Stimulated activated CD8-positive, alpha-beta memory T cell treated with anti-CD3 and anti-CD28 coated beads, Interleukin-7, amount 100 ng/mL, for 4 hours (primary cell): ENCODE data around the gene MIER2.

Source experiments
- DNase-seq, 2 donors: peaks; one replicate each; pipeline ENCODE4 v3.0.0-alpha.2; 2020; ENCODE audit warnings: low read depth in 2 of 2

The MIER2 gene

DNA sequence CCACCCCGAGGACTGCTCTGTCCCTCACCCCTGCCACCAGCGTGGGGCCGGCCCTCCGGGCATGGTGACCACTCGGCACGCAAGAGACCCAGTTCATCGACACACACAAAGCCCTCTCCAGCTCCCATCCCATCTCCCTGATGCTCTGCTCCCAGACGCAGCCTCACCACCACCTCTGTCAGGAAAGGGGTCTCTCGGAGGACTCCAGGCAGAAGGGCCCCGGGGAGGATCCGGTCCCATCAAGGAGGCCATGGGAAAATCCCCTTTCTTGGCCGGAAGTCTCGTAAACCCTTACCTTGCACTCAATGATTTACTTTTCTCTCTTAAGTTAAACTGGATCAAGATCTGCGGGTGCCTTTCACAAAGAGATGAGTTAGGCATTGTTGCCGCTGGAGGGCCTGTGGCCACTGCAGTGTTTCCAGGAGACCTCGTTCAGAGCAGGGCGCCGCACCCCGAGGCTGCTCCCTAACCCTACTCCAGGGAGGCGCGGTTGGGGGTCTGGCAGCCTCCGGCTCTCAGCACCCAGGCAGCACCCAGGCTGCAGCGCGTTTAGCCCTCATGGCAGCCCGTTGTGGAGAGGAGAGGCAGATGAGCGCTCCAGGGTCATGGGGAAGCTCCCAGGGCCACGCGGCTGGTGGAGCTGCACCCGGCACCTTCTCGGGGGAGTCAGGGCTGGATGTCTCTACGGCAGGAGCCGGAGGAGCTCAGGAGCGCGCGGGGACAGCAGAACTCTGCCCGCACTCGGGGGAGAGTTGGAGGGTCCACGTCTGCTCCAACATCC is 33.4 kb upstream of the MIER2 start:
- DNase-seq: no peak

DNA sequence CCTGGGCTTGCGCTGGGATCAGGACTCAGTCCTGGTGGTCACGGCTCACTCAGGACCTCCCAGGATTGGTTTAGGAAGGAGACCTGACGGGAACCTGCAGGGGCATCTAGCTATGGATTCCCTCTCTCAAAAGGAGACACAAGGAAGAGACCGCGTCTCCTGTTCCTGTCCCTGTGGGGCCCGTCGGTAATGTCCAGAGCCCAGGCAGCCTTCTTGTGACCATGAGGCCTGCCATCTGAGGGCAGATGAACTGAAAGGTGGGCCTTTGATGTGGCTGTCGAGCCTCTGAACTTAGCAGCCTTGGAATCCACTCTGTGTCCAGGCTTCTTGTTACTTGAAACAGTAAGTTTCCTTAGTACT is 31.5 kb upstream of the MIER2 start:
- no peak for DNase-seq

DNA sequence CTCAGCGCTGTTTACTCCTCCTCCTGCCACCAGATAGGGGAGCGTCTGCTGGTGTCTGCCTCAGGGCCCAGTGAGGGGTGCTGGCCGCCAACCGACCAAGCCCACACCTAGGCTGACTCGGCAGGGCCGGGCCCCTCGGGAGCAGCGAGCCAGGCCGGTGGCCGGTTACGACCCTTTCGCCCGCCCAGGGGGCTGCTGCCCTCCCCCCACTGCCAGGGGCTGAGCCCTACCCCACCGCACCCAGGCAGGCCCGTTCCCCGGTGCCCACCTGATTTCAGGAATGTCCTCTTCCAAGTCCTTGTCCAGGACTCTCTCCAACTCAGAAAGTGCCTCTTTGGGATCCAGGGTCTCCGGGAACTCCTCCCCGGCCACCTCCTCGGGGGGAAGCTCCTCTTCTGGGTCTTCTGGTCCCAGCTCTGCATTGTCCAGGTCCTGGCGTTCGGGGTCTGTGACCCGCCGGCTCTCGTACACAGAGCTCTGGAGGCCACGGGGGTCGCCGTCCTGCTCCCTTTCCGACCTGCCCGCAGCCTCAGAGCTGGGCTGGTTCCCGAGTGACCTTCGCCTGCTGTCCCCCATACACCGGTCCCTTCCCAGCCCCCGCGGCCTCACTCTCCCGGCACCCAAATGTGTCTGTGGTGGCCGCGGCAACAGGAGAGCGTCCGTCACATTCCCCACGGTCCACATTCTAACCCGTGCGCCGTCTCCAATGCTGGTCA is 31.0 kb upstream of the MIER2 start:
- DNase-seq: no peak

DNA sequence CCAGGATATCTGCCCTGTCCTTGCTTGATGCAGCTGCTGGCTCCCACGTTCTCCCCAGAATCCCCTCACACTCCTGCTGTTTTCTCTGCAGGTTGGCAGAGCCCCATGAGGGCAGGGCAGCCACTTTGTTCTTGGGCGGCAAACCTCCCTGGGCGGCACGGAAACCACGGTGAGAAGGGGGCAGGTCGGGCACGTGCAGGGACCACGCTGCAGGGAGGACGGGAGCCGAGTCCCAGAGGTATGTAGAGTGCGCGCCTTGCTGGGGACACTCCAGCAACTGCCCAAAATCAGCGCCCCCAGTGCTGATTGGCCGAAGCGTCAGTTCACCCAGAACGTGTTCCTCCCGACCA is 30.3 kb upstream of the MIER2 start:
- DNase-seq: no peak

DNA sequence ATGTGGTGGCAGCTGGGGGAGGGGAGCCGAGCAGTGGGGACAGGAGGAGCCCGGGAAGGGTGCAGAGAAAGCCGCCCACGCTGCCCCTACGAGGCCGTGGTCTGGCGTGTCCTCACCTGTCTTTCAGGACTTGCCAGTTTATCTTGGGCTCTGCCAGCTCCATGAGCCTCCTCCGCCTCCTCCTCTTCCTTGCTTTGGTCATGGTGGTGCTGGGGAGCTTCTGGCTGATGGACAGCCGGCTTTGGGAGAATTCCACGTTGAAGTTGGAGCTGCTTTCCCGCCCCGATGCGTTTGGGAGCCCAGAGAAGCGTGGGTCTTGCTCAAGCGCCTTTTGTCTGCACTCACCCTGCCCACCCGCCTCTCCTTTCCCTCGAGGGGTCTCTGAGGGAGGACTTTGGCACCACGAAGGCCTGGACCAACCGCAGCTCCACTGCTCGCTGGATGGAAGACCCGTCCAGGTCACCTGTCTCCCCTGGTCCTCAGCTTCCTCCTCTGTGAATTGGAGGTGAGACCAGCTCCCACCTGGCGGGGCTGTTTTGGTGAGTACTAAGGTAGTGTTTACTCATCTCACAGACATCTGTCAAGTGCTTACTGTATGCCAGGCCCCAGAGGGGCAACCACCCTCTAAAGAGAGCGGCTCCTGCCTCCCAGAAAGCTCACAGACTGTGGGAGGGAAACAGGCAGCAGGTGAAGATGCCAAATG is 29.7 kb upstream of the MIER2 start:
- DNase-seq: no peak

DNA sequence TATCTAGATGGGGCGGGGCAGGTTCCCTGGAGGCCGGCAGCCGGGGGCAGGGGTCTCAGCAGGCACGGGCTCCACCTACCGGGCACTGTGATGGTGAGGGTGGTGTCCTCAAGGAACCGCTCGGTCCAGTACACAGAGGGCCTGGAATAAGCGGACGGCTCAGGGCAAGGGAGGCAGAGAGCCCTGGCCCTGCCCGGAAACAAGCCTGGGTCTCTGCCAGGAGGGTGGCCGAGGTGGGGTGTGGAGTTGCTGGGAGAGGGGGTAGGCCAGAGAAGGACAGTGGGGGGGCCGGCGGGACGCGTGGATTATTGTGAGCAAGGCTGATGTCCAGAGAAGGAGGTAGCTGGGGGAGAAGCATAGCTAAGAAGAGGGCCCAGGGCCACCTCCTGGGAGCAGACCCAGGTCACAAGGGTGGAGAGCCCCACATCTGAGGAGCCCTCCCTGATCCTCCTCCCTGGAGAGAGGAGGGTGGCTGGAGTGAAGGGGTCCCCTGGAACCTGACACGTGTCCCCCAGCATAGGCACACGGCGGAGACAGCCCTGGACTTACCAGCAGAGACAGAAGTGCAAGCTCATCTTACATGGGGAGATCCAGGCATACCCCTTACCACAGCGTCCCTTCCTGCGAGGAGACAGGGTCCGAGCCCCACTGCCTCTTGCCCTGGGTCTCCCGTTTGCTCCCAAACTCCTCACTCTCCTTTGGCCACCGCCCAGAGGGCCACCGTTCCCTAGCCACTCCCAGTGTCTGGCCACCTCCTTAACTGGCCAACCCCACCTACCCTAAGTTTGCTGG is 29.0 kb upstream of the MIER2 start:
- DNase-seq: no peak

DNA sequence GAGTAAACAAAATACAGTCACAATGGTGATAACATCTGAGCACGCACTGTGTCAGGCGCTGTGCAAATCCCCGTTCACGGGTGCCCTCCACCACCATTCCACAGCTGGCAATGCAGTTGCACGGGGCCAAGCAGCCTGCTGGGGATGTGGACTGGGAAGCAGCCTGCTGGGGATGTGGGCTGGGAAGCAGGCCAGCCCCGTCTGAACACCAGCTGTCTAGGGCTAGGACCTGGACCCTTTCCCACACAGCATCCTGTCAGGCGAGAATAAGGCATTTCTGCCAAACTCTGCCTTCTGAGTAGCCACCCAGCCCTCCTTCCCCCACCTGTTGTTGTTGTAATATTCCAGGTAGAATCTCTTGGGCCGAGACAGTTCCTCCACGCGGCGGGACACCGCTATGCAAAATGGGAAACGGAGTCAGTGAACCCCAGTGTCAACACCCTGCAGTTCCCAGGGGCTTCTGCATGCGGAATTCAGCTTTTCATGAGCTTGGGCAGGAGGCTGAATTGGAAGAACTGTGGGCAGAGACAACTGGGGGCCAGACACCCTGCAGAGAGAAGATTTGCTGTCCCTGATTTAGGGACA is 27.8 kb upstream of the MIER2 start:
- no peak for DNase-seq

DNA sequence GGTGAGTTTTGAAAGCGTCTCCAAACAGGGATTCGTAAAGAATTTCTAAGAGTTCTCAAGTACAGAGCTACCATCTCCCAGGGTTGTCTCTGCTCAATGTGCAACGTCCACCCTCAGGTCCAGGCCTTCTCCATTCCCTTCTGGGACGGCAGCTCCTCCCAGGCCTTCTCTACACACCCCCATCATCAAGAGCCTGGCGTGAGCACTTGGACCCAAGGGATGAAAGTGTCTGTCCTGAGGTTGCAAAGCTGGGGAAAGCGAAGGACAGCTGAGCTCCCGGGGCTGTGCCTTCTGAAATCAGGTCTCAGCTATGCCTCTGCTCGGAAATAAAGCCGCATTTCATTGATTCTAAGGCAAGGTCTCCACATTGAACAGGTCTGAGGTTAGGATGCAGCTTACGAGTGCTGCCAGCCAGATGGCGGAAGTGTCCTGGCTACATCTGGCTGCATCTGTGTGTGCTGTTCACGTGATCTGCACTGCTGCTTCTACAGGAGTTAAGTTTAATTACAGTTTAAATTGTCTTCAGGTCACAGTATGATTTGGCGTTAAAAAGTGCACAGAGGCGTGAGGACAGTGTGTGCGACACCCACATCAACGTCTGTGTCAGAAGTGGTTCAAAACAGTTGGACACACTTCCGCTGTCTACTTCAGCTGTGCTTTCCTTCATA is 27.0 kb upstream of the MIER2 start:
- DNase-seq: no peak

DNA sequence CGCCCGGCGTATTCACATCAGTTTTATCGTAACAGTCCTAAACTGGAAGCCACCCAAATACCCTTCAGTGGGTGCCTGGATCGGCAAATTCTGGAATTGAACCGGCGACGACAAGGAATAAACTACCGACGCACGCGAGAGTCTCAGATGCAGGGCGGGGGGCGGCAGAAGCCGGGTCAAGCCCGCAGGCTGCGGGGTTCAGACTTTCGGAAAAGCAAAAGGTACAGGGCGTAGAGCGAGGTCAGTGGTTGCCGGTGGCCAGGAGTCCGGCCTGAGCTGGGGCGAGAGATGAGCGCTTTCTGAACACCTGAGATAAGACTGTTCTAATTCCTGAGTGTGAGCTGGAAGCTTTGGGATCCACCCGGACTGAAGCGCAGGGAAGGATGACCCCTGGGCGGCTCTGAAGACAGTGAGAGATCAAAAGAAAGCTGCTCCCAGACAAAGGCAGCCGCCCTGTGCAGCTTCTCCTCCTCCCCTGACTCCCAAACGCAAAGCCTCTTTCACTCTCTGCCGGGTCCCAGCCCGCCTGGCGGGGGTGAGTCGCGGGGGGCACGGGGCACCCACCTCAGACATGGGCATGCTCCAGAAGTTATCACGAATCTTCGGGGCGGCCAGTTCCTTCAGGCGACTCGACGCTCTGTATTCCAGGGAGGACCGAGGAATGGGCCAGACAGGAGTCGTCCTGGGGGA is 26.2 kb upstream of the MIER2 start:
- DNase-seq: no peak

DNA sequence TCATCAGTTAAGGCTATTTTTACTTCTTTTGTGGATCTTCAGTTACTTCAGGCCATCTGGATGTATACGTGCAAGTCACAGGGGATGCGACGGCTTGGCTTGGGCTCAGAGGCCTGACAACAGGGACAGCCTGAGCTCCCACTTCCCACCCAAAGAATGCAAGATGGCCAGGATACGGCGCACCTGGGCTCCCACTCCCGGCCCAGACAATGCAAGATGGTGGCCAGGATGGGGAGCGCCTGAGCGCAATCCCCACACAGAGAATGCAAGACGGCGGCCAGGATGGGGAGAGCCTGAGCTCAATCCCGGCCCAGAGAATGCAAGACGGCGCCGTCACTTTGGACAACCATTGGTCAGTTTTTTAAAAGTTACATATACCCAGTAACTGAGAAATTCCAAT is 25.3 kb upstream of the MIER2 start:
- no peak for DNase-seq

DNA sequence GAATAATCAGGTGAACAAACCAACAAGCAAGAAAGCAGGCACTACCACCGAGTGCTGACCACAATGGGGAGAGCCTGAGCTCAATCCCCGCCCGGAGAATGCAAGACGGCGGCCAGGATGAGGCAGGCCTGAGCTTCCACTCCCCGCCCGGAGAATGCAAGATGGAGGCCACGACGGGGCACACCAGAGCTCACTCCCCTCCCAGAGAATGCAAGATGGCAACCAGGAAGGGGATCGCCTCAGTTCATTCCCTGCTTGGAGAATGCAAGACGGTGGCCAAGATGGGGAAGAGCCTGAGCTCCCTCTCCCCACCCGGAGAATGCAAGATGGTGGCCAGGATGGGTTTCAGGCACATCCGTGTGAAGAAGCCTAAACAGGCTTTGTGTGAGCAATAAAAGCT is 24.7 kb upstream of the MIER2 start:
- no peak for DNase-seq

DNA sequence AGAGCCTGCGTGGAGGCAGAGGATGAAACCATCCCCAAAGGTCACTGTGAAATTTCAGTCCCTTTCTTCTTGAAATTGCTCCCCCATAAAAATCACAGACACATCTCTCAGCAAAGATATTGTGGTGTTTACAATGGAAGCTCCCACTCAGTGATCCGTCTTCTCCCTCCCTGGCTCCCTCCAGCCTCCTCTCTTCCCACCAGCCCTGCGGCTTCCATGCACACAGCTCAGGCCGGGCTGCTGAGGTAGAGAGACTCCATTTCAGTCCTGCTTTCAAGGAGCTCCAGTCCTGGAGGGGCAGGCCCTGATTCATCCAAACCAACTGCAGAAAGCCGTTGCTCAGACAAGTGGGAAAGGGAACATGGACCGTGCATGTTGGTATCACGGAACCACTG is 24.0 kb upstream of the MIER2 start:
- no peak for DNase-seq

DNA sequence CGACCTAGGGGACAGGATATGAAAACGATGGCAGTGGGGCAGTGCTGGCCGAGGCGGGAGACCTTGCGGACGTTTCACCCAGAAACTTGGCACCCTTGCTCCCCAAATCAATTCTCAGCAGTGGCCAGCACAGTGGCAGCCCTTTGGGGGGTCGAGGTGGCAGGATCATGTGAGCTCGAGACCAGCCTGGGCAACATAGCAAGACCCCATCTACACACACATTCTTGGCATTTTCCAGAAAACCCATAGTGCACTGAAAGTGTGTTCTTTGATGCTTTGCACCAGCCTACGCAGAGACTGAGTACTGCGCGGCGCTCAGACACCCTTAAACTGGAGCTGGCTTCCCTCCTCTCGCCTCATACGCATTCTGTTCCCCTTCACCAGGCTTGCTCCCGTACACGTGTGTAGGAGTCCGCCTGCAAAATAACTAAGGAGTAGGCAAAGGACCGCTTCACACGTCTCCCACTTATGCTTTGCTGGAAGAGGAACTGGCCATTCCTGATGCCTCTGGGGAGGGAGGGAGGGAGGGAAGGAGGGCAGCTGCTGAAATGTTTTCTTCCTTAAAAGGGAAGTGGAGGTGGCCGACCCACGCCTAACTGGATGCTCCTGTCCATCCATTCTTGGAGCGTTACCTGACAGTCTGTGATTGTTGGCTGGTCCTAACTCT is 23.5 kb upstream of the MIER2 start:
- DNase-seq: no peak

DNA sequence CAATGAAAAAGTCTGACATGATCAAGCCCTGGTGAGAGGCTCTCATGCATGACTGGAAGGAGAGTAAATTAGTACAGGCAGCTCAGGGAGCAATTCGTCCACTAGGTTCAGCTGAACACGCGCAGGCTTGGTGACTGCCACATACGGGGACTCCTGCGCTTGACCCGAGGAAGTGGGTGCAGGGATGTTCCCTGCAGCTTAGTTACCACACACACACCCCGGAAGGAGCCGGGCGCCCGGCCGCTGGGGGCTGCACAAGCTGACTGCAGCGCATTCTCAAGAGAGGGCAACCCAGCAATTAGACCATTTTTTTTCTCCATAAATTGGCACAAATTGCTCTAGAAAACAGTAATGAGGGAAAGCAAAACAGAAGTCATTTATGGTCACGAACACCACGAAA is 23.0 kb upstream of the MIER2 start:
- DNase-seq: no peak

DNA sequence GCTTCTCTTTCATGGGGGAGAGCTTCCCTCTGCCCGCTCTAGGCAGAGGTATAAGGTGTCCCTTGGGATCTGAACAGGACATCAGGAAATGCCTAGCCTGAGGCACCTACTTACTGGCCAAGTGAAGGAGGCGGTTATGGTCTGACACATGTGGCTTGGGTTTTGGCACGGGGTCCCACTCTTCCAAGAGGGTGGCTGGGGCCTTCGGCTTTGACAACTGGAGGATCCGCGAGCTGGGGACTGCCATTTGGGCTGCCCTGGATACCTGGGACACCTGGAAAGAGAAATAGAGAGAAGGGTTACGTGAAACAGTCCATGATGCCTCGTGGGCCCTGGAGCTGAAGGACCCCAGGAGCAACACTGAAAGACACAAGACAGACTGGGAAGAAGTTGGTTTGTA is 22.4 kb upstream of the MIER2 start:
- no peak for DNase-seq

DNA sequence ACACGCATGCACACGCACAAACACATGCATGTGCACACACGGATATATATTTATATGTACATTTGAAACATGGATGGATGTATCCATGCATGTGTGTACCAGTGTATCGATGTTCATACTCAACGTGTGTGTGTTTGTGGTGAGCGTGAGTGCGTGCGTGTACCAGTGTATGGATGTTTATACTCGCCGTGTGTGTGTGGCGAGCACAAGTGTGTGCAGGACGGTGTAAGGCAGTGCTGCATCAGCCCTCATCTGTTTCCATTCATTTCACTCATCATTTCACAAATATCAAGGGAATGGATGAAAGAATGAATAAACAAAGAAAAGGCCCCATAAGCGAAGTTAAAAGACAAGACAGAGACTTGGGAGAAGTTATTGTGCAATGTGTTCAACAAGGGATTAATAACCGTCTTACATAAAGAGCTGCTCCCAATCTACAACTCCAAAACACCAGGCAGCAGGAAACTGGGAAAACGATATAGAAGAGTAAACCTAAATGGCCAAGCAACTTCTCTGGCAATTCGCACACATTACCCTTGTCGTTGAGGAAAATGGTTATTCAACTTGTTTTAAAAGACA is 21.7 kb upstream of the MIER2 start:
- DNase-seq: no peak

DNA sequence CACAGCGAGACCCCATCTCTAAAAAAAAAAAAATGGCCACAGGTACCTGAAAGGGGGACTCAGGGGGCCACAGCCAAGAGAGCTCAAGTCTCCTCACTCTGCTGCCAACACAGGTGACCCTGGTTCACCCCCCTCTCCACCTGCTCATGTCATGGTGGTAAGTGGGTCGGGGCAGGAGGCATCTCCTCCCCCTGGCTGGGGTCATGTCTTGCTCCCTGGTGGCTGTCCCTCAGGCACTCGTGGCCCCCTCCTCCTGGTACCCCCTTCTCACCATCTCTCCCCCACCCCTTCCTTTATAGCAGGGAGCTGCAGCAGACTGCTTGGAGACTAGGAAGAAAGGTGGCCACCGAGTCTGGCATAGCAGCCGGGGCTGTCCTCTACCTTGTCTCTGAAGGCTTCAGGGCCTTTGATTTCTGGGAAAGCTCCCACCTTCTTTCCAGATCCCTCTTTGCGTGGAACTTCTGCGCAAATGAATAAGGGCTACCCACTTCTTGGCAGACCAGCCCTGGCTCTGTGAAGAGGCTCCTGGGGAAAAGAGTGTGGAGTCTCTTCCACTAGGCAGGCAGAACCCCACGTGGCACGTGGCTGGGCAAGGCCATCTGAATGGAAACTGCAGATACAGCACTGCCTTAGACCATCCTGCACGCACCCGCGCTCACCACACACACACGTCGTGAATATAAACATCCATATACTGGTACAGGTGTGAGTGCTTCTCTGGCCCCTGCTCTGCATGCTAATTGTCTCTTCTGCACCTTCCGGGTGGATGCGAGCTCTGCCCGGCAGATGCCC is 20.1 kb upstream of the MIER2 start:
- no peak for DNase-seq

DNA sequence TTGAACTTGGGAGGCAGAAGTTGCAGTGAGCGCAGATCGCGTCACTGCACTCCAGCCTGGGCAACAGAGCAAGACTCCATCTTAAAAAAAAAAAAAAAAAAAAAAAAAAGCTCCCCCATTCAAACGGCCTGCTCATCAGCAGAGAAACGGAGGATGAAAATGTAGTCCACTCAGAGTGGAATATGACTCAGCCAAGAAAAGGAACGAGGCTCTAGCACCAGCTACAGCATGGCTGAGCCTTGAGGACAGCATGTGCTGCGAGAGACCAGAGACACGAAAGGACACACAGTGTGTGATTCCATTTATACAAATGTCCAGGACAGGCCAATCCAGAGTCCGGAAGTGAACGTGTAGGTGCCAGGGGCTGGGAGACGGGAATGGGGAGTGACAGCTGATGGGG is 18.1 kb upstream of the MIER2 start:
- no peak for DNase-seq

DNA sequence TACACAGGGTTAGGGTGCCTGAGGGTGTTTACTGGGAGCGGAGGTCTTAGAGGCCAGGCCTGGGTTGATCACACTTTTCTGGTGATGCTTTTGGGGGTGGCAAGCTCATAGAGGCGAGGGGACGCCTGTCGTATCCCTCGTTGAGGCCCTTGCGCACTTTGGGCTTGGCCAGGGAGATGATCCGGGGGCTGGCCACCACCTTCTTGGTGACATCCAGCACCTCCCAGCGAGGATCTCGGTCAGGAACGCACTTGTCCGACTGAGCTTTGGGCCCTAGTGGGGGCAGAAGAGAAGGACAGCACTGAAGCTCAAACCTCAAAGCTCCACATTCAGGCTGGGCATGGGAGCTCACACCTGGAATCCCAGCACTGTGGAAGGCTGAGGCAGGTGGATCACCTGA is 17.6 kb upstream of the MIER2 start:
- DNase-seq: no peak
